Activated CD4-positive, alpha-beta T cell treated with anti-CD3 and anti-CD28 coated beads, Interleukin-2, amount 50 U/mL, for 1 hour (primary cell): Measurements from ENCODE around the gene PRKAG2.

ENCODE experiments used
- DNase-seq: peaks from one replicate; pipeline ENCODE4 v3.0.0-alpha.2; 2020

PRKAG2 gene

DNA sequence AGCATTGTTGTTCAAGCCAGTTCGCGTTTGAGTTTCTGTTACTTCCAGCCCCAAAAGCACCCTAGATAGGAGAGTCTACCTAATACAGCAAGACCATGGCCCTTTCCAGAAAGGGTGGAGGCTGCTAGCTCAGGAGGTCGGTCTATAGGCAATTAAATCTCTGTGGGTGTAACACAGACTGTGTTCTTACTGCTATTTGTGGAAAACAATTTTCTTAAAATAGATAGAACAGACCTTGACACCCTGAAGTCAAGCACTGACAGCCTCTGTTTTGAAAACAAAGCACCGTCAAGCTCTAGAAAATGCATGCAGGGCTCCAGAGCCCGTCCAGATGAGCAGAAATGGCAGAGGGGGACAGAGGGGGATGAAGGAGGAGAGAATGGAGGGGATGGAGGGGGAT is 156.6 kb downstream of the PRKAG2 start:
- DNase-seq, result no peak

DNA sequence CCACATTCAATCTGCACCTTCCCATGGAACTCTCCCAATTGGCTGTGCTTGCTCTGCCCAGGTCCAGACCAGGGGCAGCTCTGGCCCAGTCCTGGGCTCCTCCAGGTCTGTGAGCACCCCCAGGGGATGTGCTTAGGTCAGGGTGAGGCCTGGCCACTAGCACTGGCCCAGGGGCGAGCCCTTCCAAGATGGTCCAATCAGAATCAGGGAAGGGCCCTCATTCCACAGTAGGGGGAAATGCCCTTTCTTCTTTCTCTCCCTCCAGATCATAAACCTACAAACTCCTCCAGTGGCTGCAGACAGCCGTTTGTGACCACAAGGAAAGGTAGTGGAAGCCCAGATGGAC is 157.0 kb downstream of the PRKAG2 start:
- DNase-seq, result no peak

DNA sequence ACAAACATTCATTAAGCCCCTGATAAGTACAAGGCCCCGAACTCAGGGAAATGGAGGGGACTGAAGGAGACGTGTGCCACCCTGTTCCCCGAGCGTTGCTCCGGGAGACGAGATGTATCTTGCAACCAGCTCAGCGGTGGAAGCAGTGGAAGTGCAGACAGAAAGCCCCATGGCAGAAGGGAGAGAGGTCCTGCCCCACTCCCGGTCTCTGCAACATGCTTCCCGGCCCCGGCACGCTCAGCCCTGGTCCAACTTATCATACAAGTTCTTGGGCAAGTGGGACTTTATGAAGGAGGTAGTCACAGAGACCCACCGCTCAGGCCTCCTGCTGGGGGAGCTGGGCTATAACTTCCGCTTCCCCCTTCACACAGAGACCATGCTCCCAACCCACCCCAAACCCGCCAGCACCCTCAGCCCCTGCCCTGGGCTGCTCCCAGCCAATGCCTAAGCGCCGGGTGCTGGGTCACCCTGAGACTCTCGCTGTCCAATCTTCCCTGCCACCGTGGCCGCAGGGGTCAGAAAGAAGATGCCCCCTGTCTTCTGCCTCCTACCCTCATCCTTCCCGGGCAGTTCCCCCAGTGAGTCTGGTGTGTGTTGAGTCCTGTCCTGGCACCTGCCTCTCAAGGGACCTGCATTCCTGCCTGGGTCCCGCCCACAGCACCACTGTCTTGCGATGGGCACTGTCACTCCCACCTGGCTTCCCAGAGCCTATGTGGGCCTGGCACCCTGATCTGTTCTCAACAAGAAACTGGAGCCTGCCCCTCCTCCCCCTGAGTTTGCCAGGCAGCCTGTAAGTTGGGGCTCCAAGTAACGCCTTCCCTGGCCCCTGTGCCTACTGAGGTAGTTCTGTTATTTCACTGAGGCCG is 157.7 kb downstream of the PRKAG2 start:
- DNase-seq, result no peak

DNA sequence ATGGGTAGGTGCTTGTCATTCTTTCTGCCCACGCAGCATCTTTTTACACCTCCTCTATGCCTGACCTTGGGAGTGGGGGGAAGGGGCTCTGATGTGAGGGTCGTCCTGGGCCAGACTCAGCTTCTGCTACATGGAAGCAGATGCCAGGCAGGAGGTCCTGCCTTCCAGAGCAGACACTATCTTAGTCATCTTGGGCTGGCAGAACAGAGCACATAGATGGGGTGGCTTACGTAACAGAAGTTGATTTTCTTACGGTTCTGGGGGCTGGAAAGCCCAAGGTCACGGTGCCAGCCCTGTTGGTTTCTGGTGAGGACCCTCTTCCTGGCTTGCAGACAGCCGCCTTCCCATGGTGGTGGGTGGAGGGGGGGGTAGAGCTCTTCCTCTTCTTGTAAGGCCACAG is 159.0 kb downstream of the PRKAG2 start:
- no peak for DNase-seq

DNA sequence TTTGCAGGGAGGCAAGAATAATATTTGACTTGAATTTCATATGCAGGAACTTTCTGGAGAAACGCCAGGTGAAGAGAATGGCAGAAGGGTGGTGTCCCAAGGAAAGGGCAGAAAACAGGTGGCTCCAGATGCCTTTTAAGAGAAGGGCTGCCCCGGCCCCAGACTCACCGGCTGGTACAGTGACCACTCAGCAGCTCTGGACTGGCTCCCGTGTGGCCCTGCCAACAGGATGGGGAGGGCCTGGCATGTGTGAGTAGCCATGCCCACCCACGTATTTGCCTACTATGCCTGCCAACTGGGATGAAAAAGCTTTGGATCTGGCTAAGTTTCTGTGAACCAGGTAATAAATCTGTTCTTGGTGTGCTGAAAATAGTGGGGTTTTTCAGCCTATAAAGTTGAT is 159.5 kb downstream of the PRKAG2 start:
- no peak for DNase-seq

DNA sequence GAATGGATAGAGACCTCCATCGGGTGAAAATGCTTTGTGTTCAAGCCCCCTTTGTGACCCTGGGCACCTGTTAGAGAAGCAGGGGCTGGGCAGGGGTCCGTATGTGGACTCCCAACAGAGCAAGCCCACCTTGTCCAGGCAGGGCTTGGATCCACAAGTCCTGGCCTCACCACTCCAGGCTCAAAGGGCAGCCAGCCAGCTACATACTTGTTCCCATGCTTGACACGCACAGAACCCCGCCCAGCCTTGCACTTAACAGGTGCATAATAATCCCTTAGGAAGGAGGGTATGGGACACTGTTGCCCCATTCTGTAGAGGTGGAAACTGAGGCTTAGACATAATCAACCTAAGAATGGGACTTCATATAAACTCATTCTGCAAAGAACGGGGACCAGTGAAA is 160.6 kb downstream of the PRKAG2 start:
- DNase-seq, result no peak

DNA sequence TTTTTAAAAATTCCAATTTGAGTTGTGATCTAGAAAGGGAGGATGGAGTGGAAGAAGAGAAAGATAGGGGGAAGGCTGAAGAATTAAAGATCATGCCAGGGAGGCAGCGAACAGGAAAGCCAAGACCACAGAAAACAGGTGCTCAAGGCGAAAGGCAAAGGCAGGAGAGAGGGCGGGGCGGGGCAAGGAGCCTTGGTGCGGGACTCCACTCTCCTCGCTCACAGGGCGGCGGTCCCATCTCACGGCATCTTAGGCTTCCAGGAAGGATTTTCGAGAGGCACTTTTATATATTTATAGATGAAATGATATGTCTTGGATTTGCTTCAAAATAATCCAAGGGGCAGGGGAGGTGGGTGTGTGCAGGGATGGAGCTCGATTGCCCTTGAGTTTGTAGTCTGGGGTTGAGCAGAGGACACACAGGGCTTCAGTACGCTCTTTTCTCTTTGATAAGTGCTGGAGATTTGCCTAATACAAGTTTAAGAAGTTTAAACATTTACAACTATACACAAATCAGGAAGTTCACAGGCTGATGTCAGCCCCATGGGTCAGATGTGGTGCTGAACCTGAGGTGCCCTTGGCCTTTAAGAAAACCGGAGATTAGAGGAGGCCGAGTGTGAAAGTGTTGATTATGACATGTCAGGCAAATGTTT is 161.1 kb downstream of the PRKAG2 start:
- DNase-seq, result no peak

DNA sequence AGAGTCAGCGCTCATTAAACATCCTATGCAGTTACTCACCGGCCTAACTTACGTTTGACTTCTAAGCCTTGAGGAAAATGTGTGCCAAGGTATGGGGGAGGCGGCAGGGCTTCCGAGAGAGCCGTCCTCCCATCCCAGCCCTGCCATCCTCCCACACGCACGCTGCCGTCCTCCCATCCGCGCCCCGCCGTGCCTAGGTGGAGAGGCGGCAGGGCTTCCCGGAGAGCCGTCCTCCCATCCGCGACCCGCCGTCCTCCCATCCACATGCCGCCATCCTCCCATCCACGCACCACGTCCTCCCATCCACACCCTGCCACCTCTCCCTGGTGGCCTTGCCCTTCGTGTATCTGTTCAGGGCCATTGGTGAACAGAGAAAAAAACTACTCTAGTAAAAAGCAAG is 162.7 kb downstream of the PRKAG2 start:
- no peak for DNase-seq

DNA sequence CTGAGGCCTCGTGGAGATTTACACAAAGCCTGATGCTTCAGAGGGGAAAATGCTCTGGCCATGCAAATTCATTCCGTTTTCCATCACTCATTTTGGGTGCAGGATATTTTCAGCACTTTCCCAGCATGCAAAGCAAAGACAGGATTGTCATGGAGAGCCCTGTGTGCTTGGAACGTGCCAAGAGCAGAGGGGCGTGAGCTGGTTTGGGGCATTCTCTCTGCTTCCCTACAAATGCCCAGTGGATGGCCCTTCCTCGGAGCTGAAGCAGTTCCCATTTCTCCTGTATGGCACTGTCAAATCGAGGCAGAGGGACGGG is 164.1 kb downstream of the PRKAG2 start:
- no peak for DNase-seq

DNA sequence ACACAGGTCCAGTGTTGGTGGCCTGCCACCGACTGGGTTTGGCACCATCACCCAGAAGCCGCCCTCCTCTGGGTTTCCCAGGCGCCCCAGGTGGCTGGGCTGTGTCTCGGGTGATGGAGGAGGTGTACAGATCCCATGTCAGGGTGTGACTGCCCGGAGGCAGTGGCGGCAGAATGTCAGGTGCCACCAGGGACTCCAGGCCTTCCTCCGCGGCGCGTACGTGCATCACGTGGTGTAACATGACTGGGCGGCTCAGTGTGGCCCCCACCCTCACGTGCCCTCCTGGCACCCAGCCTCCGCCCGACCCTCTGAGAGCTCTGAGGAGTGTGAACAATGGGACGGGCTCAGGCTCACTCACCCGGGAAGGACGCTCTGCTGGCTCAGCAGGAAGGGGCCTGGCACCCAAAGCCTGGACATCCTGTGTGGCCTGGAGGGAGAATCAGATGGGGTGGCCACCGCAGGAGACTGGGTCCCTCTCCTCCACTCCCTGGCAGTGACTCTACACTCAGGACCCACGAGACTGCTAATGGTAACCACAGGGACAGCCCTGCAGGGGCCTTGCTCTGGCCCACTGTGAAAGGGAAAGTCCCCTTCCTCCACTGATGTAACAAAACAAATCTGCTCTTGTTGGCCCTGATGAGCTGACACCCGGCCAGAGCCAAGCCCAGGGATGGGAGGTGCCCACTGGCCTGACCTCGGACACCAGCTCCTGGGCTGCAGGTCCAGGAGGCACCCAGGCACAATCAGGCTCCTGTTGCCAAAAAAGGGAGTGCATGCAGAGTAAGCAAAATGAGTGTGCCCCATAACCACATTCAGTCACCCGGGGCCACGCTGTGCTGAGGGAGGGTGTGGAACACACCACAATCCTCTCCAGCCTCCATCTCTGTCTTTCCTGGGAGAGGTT is 164.8 kb downstream of the PRKAG2 start:
- DNase-seq, result no peak

DNA sequence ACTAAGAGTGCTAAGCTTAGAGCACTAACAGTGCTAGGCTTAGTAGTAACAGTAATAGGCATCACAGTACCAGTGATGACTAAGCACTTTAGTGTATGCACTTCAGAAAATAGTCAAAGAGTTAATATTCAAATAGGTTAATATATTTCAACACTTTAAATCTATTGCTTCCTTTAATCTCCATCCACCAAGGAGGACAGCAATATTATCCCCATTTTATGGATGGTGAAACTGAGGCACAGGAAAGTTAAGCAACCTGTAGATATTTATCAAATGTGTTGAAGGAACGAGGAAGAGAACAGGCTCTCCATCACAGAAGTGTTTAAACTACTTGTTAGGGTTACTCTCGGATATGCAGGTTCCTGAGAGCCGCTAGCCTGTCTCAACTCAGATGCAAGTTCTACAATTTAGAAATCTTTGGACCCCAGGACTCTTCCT is 165.5 kb downstream of the PRKAG2 start:
- no peak for DNase-seq

DNA sequence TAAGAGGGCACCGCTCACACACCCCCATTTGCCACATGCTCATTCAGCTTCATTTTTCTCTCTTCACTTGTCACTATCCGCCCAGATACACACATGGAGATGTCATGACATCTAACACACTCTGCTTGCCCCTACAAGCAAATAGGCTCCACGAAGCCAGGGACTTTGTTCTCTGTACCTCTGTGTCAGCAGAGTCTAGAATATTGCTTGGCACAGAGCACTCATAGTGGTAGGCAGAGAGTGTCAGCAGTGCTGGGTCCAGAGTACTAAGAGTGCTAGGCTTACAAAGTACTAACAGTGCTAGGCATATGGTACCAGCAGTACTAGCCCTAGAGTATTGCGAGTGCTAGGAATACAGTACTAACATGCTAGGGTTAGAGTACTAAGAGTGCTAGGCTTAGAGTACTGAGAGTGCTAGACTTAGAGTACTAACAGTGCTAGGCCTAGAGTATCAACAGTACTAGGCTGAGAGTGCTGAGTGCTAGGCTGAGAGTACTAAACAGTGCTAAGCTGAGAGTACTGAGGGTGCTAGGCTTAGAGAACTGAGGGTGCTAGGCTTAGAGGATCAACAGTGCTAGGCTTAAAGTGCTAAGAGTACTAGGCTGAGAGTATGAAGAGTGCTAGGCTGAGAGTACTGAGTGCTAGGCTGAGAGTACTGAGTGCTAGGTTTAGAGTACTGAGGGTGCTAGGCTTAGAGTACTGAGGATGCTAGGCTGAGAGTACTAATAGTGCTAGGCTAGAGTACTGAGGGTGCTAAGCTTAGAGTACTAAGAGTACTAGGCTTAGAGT is 166.1 kb downstream of the PRKAG2 start:
- DNase-seq, result no peak

DNA sequence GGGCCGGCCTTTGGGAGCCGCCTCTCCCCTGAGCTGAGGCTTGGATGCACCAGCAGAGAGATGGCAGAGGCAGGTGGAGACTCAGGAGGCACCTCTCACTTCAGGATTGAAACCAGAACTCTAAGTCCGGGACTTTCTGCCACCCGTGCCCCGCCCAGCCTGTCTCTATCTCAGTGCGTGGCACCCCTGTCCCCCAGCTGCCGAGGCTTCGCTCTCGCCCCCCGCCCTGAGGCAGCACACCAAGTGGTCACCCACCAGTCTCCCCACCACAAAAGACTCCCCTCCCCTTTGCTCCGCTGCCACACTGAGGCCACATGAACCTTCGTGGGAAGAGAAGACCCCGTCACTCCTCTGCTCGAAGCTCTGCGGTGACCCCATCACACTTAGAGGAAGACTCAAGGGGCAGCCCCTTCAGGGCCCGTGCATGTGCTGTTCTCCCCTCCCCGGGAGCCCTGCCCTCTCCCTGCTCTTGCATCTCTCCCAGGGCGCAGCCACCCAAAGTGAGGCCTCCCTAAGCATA is 166.7 kb downstream of the PRKAG2 start:
- no peak for DNase-seq

DNA sequence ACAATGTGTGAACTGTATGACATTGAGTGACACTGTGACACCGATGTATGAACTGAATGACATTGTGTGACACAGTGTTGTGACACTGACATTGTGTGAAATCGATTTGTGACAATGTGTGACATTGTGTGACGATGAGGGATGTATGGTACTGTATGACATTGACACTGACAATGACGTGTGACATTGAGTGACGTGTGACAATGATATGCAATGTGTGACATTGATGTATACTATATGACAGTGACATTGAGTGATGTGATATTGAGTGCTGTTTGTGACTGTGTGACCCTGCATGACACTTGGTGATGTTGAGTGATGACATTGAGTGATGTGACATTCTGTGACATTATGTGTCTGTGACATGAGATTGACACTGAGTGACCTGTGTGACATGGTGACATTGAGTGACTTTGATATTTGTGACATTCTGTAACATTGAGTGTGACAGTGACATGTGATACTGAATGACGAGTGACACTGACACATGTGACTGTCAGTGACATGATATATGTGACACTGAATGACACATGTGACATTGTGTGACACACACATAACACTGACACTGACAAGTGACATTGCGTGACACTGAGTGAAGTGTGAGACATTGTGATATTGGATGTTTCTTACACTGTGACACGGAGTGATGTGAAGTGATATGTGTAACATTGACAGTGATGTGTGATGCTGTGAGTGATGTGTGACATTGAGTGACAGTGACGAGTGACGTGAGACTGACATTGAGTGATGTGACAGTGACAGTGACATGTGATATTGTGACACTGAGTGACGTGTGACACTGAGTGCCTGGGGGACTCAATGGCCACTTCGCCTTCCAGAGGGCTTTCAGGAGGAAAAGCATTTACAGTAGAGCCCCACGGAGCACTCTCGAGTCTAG is 167.5 kb downstream of the PRKAG2 start:
- no peak for DNase-seq

DNA sequence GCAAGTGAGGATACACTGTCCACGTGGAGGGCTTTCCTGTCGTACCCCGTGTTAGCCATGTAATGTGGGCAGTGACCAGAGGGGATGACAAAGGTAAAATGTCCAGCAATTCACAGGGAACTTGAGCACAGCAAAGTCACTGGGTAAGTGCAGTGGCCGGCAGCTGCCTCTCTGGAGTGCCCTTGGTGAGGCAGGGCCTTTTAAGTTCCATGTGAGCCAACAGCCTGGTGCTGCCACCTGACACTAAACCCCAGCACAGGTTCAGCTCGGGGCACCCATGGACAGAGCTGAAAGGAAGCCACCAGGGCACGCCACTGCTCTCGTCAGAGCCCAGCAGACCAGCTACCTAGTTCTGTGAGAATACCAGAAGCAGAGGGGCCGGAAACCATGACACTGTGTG is 168.3 kb downstream of the PRKAG2 start:
- no peak for DNase-seq

DNA sequence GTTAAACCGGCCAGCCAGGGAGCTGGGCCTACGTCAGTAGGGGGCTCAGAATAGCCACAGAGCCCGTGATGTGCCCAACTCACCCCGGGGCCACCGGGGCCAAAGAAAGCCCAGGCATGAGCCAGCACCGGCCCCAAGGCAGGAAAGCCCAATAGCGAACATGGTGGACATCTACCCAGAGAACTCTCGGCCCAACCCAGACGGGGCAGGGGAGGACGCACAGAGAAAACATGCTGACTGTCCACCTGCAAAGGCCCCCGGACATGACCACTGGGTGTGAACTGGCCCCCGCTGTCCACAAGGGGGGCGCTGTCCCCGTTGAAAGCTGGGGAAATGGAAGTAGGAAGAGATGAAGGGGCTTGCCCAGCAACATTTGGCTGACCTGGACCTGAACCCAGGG is 169.2 kb downstream of the PRKAG2 start:
- DNase-seq, result no peak

DNA sequence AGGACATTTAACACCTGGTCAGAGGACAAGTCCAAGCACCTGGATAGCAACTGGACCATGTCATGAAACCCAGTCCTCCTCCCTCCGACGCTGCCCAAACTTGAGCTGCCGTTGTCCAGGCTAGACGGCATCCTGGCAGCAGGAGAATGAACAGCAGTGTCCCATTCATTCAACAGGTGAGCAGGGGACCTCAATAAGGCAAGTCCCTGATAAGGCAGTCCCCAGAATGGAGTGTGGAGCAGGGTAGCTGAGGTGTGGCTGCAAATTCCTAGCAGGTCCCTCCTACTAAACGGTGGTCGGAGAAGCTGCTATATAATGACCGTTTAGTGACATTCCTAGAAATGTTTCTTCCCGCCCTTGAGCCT is 169.8 kb downstream of the PRKAG2 start:
- DNase-seq, result no peak

DNA sequence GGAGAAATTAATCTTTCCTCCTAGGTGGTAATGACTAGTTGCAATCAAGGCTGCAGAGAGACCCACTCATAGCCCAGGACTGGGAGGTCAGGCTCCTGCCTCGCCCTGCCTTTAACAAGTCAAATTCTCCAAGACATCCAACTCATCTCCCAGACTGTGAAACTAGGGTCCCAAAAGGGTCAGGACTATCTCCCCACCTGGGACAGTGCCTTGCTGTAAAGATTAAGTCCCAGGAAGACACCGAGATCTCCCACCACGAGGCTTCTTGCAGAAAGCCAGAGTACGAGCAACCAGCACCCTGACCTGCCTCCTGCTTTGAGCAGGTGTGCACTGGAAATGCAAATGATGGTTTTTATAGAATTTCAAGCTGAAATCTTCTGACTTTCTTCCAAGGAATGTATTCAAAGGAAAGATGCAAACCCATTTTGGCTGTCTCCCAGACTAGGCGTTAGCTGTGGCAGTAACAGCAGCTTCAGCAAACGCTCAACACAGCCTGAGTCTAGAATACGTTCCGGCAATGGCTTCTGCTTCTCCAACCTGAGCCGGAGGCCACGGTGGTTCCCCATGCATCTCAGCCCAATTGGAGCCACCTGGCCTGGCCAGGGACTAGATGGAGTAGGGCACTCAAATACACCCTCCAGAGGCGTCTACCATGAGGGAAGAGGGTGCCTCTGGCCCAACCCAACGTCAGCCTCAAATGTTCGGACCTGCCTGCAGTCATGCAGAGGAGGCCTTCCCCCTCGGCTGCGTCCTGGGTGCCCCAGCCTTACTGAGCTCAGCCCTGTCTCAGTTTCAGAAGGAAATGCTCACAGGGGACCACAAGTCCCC is 170.4 kb downstream of the PRKAG2 start:
- DNase-seq, result no peak

DNA sequence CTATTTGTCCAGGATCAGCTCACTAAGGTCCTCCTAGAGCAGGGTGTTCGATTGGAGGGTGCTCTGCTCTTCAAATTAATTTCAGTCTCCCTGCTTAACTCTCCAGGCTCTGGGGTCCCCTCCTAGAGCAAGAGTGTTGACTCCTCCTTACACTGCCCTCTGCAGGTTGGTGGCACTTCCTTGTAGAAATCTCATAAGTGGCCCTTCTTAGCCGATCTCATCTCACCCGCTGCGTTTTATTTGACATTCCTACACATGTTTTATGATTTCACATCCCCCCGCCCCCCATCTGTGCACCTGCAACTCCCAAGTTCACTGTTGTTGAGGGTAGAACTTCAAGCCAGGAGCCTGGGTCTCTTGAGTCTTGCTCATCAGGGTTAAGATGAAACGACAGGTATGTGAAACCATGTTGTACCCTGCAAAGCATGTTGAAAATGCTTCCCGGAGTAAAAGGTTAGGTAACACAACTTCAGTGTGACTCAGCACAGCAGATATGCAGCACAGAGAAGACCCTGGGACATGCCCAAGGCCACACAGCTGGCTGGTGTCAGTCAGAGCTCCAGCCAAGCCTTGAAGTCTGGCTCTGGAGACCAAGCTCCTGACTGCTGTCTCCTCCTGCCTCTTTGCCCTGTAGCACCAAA is 171.2 kb downstream of the PRKAG2 start:
- no peak for DNase-seq

DNA sequence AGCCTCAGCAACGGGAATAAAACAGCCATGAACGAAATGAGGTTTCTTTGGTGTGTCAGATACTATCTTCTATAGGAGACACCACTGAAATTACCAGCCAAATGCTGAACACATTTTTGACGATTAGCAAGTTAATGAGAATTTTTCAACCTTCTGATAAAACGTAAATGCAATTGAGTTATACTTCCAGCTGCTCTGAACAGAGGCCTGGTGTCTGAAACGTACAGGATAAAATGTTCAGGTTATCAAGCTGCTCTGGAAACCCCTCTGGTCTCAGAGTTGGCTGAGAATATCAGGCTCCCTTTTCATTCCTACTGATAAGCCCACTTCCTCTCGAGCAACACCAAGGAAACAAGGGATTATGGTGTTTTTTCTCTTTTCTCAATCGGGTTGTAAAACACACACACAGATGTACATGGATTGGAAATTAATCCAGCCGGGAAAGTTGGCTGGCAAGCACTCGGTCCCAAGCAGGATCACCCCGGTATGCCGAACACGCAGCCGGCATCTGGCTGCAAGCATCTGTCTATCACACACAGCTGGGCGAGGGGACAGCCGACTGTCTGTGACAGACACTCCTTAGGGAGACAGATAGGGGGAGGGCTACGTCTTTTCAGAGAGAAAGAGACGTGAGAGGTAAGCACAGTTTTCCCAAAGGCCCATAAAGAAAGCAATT is 171.8 kb downstream of the PRKAG2 start:
- DNase-seq, result no peak
